Measurements from ENCODE around the gene MCC.
A peak's percentile ranks its signal among the peaks of the same experiment; 100 is the strongest.

MCC gene

GRCh38 chr5:113188436-113188835 lies 299.8 kb downstream of the MCC start:
- Mint-ChIP-seq H3K4me3 (no peak overlapping the region), H3K36me3 (no peaks in the 10 kb centered on the region), H3K27ac (no peak overlapping the region), H3K4me1 (peaks cover 5 to 16% of the 10 kb centered on the region in 2 donors), H3K27me3 (peaks cover 0 to 10% of the 10 kb centered on the region in 2 donors), H3K9me3 (peaks cover 2 to 4% of the 10 kb centered on the region in 2 donors)
- DNase-seq, result no peak
- ATAC-seq (replicated peaks), result peak; percentile 76 to 78

- Mint-ChIP-seq H3K36me3 (no peaks in the 10 kb centered on the region), H3K9me3 (peaks cover under 1% of the 10 kb centered on the region in 2 donors), H3K27ac (no peak overlapping the region), H3K4me3 (no peak overlapping the region), H3K27me3 (peaks cover 0 to 12% of the 10 kb centered on the region in 2 donors), H3K4me1 (peaks cover 5 to 16% of the 10 kb centered on the region in 2 donors)
- peak; percentile 89 to 92 for ATAC-seq (replicated peaks)
- peak; percentile 10 for DNase-seq
These were observed 300.3 kb downstream of the MCC start for GRCh38 chr5:113187906-113188305.

- Mint-ChIP-seq H3K36me3 (no peaks in the 10 kb centered on the region), H3K9me3 (no peaks in the 10 kb centered on the region), H3K27me3 (peaks cover 3 to 12% of the 10 kb centered on the region in 2 donors), H3K4me3 (no peak overlapping the region), H3K27ac (no peak overlapping the region), H3K4me1 (peaks cover 5 to 16% of the 10 kb centered on the region in 2 donors)
- DNase-seq, result no peak
- no peak for ATAC-seq (replicated peaks)
These were observed 302.2 kb downstream of the MCC start for GRCh38 chr5:113186061-113186460.

GRCh38 chr5:113183694-113184093 lies 304.6 kb downstream of the MCC start:
- DNase-seq, result no peak
- H3K36me3 Mint-ChIP-seq, result no peaks in the 10 kb centered on the region
- H3K27ac Mint-ChIP-seq, result no peak overlapping the region
- peaks cover 5 to 15% of the 10 kb centered on the region in 2 donors for H3K4me1 Mint-ChIP-seq
- H3K27me3 Mint-ChIP-seq, result peaks cover 3 to 17% of the 10 kb centered on the region in 2 donors
- H3K4me3 Mint-ChIP-seq, result no peak overlapping the region
- ATAC-seq (replicated peaks), result no peak
- H3K9me3 Mint-ChIP-seq, result no peaks in the 10 kb centered on the region

- Mint-ChIP-seq H3K27me3 (peaks cover 6 to 26% of the 10 kb centered on the region in 2 donors), H3K4me3 (no peak overlapping the region), H3K36me3 (no peaks in the 10 kb centered on the region), H3K9me3 (no peaks in the 10 kb centered on the region), H3K4me1 (peaks cover 2 to 6% of the 10 kb centered on the region in 2 donors), H3K27ac (no peak overlapping the region)
- DNase-seq, result no peak
- ATAC-seq (replicated peaks), result no peak
These were observed 305.5 kb downstream of the MCC start for GRCh38 chr5:113182658-113183344.

- Mint-ChIP-seq H3K27me3 (peaks cover 6 to 26% of the 10 kb centered on the region in 2 donors), H3K4me1 (no peaks in the 10 kb centered on the region), H3K9me3 (no peaks in the 10 kb centered on the region), H3K36me3 (no peaks in the 10 kb centered on the region), H3K27ac (no peak overlapping the region), H3K4me3 (no peak overlapping the region)
- DNase-seq (no peak), ATAC-seq (replicated peaks) (no peak)
These were observed 306.3 kb downstream of the MCC start for GRCh38 chr5:113181853-113182490.

- H3K4me1 Mint-ChIP-seq, result no peaks in the 10 kb centered on the region
- H3K36me3 Mint-ChIP-seq, result no peaks in the 10 kb centered on the region
- H3K4me3 Mint-ChIP-seq, result no peak overlapping the region
- no peak overlapping the region for H3K27ac Mint-ChIP-seq
- H3K9me3 Mint-ChIP-seq, result no peaks in the 10 kb centered on the region
- no peak for ATAC-seq (replicated peaks)
- H3K27me3 Mint-ChIP-seq, result peaks cover 11 to 32% of the 10 kb centered on the region in 2 donors
- no peak for DNase-seq
These were observed 306.8 kb downstream of the MCC start for GRCh38 chr5:113181409-113181808.

- ATAC-seq (replicated peaks) (no peak), DNase-seq (no peak)
- Mint-ChIP-seq H3K4me1 (no peaks in the 10 kb centered on the region), H3K27ac (no peak overlapping the region), H3K27me3 (peaks cover 12 to 29% of the 10 kb centered on the region in 2 donors), H3K4me3 (no peak overlapping the region), H3K36me3 (no peaks in the 10 kb centered on the region), H3K9me3 (no peaks in the 10 kb centered on the region)
These were observed 309.1 kb downstream of the MCC start for GRCh38 chr5:113179156-113179555.

- ATAC-seq (replicated peaks) (no peak), DNase-seq (no peak)
- Mint-ChIP-seq H3K9me3 (no peaks in the 10 kb centered on the region), H3K27ac (no peak overlapping the region), H3K36me3 (no peaks in the 10 kb centered on the region), H3K4me1 (no peaks in the 10 kb centered on the region), H3K4me3 (no peak overlapping the region), H3K27me3 (peaks cover 18 to 21% of the 10 kb centered on the region in 2 donors)
These were observed 310.0 kb downstream of the MCC start for GRCh38 chr5:113178073-113178779.

- ATAC-seq (replicated peaks), result no peak
- Mint-ChIP-seq H3K27ac (no peak overlapping the region), H3K4me3 (no peak overlapping the region), H3K36me3 (no peaks in the 10 kb centered on the region), H3K4me1 (no peaks in the 10 kb centered on the region), H3K9me3 (no peaks in the 10 kb centered on the region), H3K27me3 (peaks cover 18 to 29% of the 10 kb centered on the region in 2 donors)
- DNase-seq, result no peak
These were observed 311.0 kb downstream of the MCC start for GRCh38 chr5:113177225-113177624.

- Mint-ChIP-seq H3K4me3 (no peak overlapping the region), H3K27ac (no peak overlapping the region), H3K4me1 (no peaks in the 10 kb centered on the region), H3K9me3 (no peaks in the 10 kb centered on the region), H3K36me3 (no peaks in the 10 kb centered on the region), H3K27me3 (peaks cover 18 to 29% of the 10 kb centered on the region in 2 donors)
- ATAC-seq (replicated peaks), result no peak
- no peak for DNase-seq
These were observed 311.5 kb downstream of the MCC start for GRCh38 chr5:113176734-113177133.

- Mint-ChIP-seq H3K9me3 (no peaks in the 10 kb centered on the region), H3K27ac (no peak overlapping the region), H3K4me3 (no peak overlapping the region), H3K36me3 (no peaks in the 10 kb centered on the region), H3K4me1 (no peaks in the 10 kb centered on the region), H3K27me3 (peaks cover 21 to 29% of the 10 kb centered on the region in 2 donors)
- no peak for DNase-seq
- no peak for ATAC-seq (replicated peaks)
These were observed 312.1 kb downstream of the MCC start for GRCh38 chr5:113176196-113176595.

GRCh38 chr5:113172231-113172826 lies 315.9 kb downstream of the MCC start:
- DNase-seq (no peak), ATAC-seq (replicated peaks) (no peak)
- Mint-ChIP-seq H3K4me1 (no peaks in the 10 kb centered on the region), H3K36me3 (no peaks in the 10 kb centered on the region), H3K27ac (no peak overlapping the region), H3K27me3 (peaks cover 18 to 19% of the 10 kb centered on the region in 2 donors), H3K4me3 (no peak overlapping the region), H3K9me3 (no peaks in the 10 kb centered on the region)

GRCh38 chr5:113171520-113171919 lies 316.7 kb downstream of the MCC start:
- no peak for DNase-seq
- Mint-ChIP-seq H3K27me3 (peaks cover 20 to 21% of the 10 kb centered on the region in 2 donors), H3K27ac (no peak overlapping the region), H3K4me3 (no peak overlapping the region), H3K9me3 (no peaks in the 10 kb centered on the region), H3K4me1 (no peaks in the 10 kb centered on the region), H3K36me3 (no peaks in the 10 kb centered on the region)
- no peak for ATAC-seq (replicated peaks)

Data from stimulated activated naive B cell treated with anti-CD40 and anti-IgM and Interleukin-4, amounts not matched to agents 10 μg/mL and 1 μg/mL and 100 μg/mL, for 72 hours (primary cell).